Spleen (tissue), 7 donors: ENCODE measurements around the gene FBXO5.

Experiments used
- POLR2A ChIP-seq, 3 donors: fragments of 450-650 bp; IDR thresholded peaks; one replicate each; pipeline ENCODE4 v1.5.1; 2017; ENCODE audit warnings: antibody characterized with exemption in 3 of 3, mild to moderate bottlenecking in 1 of 3
- POLR2AphosphoS5 ChIP-seq, 3 donors: sonication (generic); formaldehyde crosslinking; IDR thresholded peaks; one replicate each; pipeline ENCODE4 v1.5.1; 2017; ENCODE audit warnings: antibody characterized with exemption in 3 of 3
- TF ChIP-seq, protein P1 (sequence below), 11 experiments: fragments of 200-600 bp in 7 of 11; fragments of 450-650 bp in 4 of 11; sonication (generic) in 4 of 11; IDR thresholded peaks in 8 of 11; conservative IDR thresholded peaks in 3 of 11; 1 replicate in 7 of 11; 2 replicates in 4 of 11; pipeline versions ENCODE4 v1.4.0 to v1.8.0; 2016 to 2021; ENCODE audit warnings: antibody characterized with exemption in 11 of 11, inconsistent platforms in 4 of 11, mild to moderate bottlenecking in 1 of 11
- donor health status: DM: no; HTN: no; CAD: no; lungs with moderate emphysema.
- donor health status: DM: no; HTN: no; CAD: no.
- donor health status: DM: no; HTN: no; CAD: no.

DNA sequence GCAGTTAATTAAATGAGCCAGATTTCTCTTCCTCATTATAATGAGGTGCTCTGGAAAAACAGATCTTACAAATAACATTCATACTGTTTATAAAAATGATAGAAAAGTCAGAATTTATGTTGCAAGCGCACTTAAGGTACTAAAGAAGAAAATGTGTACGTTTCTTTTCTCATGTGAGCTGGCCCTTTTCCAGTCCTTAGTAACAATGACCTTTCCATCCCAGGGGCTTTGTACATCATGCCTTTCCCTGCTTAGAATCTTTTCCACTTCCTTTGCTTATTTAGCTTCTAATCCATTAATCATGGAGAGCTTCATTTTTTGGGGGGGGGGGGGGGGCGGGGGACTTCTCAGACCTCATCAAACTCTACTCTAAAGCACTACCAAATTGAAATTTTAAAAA is 4.8 kb downstream of the FBXO5 start:
- TF ChIP-seq, protein P1, sequence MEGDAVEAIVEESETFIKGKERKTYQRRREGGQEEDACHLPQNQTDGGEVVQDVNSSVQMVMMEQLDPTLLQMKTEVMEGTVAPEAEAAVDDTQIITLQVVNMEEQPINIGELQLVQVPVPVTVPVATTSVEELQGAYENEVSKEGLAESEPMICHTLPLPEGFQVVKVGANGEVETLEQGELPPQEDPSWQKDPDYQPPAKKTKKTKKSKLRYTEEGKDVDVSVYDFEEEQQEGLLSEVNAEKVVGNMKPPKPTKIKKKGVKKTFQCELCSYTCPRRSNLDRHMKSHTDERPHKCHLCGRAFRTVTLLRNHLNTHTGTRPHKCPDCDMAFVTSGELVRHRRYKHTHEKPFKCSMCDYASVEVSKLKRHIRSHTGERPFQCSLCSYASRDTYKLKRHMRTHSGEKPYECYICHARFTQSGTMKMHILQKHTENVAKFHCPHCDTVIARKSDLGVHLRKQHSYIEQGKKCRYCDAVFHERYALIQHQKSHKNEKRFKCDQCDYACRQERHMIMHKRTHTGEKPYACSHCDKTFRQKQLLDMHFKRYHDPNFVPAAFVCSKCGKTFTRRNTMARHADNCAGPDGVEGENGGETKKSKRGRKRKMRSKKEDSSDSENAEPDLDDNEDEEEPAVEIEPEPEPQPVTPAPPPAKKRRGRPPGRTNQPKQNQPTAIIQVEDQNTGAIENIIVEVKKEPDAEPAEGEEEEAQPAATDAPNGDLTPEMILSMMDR (IDR thresholded peaks at IDR 0.05 in 8 of 11, conservative IDR thresholded peaks at IDR 0.05 in 3 of 11), result no peak
- no peak for TF ChIP-seq POLR2A (IDR thresholded peaks at IDR 0.05)
- no peak for TF ChIP-seq POLR2AphosphoS5 (IDR thresholded peaks at IDR 0.05)
